ENCODE results near the gene GOLGA2. TPM values are rescaled to one million over a fixed set of nuclear protein-coding genes. Genes with fewer than 3 reads are reported as not detected.

The GOLGA2 gene
- total and polyA plus RNA-seq, 3 donors from 2014 or later: 79.8 to 133 (median 103) TPM

GRCh38 chr9:128316421-128316820 lies 40.6 kb upstream of the GOLGA2 start:
- no peak for DNase-seq
- WGBS, 2 donors: 72 to 79% methylated on average over 9 of the region's 9 CpGs
- Histone ChIP-seq H3K4me1 (no peaks in the 10 kb centered on the region), H3K4me3 (no peak overlapping the region), H3K36me3 (ENCODE audit: low read depth, missing control alignments) (no peaks in the 10 kb centered on the region), H3K27me3 (no peaks in the 10 kb centered on the region), H3K9me3 (no peaks in the 10 kb centered on the region), H3K27ac (no peak overlapping the region)
- intact Hi-C loops (cut with DNase I; ENCODE audit: low total_unique reads): no loop called here
- no peak for TF ChIP-seq POLR2A (IDR thresholded peaks at IDR 0.05)
- no peak for TF ChIP-seq CTCF (IDR thresholded peaks at IDR 0.05)

- no peak overlapping the region for H3K4me3 ChIP-seq
- H3K27ac ChIP-seq: no peak overlapping the region
- DNase-seq: no peak
- WGBS, 2 donors: 83 to 96% methylated on average over 3 to 4 of the region's 4 CpGs
- TF ChIP-seq CTCF (IDR thresholded peaks at IDR 0.05): no peak
- no peak for TF ChIP-seq POLR2A (IDR thresholded peaks at IDR 0.05)
- no peaks in the 10 kb centered on the region for H3K9me3 ChIP-seq
- no peaks in the 10 kb centered on the region for H3K4me1 ChIP-seq
- no peaks in the 10 kb centered on the region for H3K27me3 ChIP-seq
- intact Hi-C loops (cut with DNase I; ENCODE audit: low total_unique reads): no loop called here
- no peaks in the 10 kb centered on the region for H3K36me3 ChIP-seq (ENCODE audit: low read depth, missing control alignments)
These were observed 38.9 kb upstream of the GOLGA2 start for GRCh38 chr9:128314697-128315096.

GRCh38 chr9:128310461-128310860 lies 34.7 kb upstream of the GOLGA2 start:
- H3K36me3 ChIP-seq (ENCODE audit: low read depth, missing control alignments): no peaks in the 10 kb centered on the region

GRCh38 chr9:128309551-128309950 lies 33.7 kb upstream of the GOLGA2 start:
- WGBS, 2 donors: 92 to 96% methylated on average over 5 to 16 of the region's 16 CpGs
- H3K27me3 ChIP-seq: no peaks in the 10 kb centered on the region
- peaks cover 2% of the 10 kb centered on the region for H3K4me1 ChIP-seq
- no peaks in the 10 kb centered on the region for H3K36me3 ChIP-seq (ENCODE audit: low read depth, missing control alignments)
- no peak for TF ChIP-seq POLR2A (IDR thresholded peaks at IDR 0.05)
- TF ChIP-seq CTCF (IDR thresholded peaks at IDR 0.05): no peak
- DNase-seq: no peak
- no peak overlapping the region for H3K4me3 ChIP-seq
- no peaks in the 10 kb centered on the region for H3K9me3 ChIP-seq
- no peak overlapping the region for H3K27ac ChIP-seq
- intact Hi-C loops (cut with DNase I; ENCODE audit: low total_unique reads): no loop called here

More at GRCh38 chr9:128310461-128310860, 34.7 kb upstream of the GOLGA2 start:
- WGBS, 2 donors: 64 to 72% methylated on average over 6 to 10 of the region's 10 CpGs
- Histone ChIP-seq H3K4me3 (no peak overlapping the region), H3K4me1 (no peaks in the 10 kb centered on the region), H3K27ac (no peak overlapping the region), H3K27me3 (no peaks in the 10 kb centered on the region), H3K9me3 (no peaks in the 10 kb centered on the region)
- intact Hi-C loops (cut with DNase I; ENCODE audit: low total_unique reads): no loop called here
- TF ChIP-seq POLR2A (IDR thresholded peaks at IDR 0.05) (no peak), CTCF (IDR thresholded peaks at IDR 0.05) (no peak)
- peak; percentile 25 for DNase-seq

- intact Hi-C loops (cut with DNase I; ENCODE audit: low total_unique reads): no loop called here
- Histone ChIP-seq H3K9me3 (no peaks in the 10 kb centered on the region), H3K36me3 (ENCODE audit: low read depth, missing control alignments) (no peaks in the 10 kb centered on the region), H3K4me3 (no peak overlapping the region), H3K4me1 (peaks cover 7% of the 10 kb centered on the region), H3K27ac (no peak overlapping the region), H3K27me3 (no peaks in the 10 kb centered on the region)
- DNase-seq: no peak
- no peak for TF ChIP-seq POLR2A (IDR thresholded peaks at IDR 0.05)
- no peak for TF ChIP-seq CTCF (IDR thresholded peaks at IDR 0.05)
- WGBS, 2 donors: 62 to 68% methylated on average over 5 of the region's 5 CpGs
These were observed 29.1 kb upstream of the GOLGA2 start for GRCh38 chr9:128304971-128305288.
